Upper lobe of left lung (tissue), 4 donors: ENCODE measurements around the gene GSAP.

Source experiments
- EP300 ChIP-seq, 4 donors: sonication (generic); formaldehyde crosslinking; IDR thresholded peaks; one replicate each; pipeline ENCODE4 v1.5.1; 2017; ENCODE audit warnings: antibody characterized with exemption in 4 of 4, control low read depth in 2 of 4
- POLR2A ChIP-seq, 4 donors: fragments of 450-650 bp; IDR thresholded peaks; one replicate each; pipeline ENCODE4 v1.5.1; 2016 to 2017; ENCODE audit warnings: antibody characterized with exemption in 4 of 4, mild to moderate bottlenecking in 2 of 4
- POLR2AphosphoS5 ChIP-seq, 2 donors: sonication (generic); formaldehyde crosslinking; IDR thresholded peaks; one replicate each; pipeline ENCODE4 v1.5.1; 2017; ENCODE audit warnings: antibody characterized with exemption in 2 of 2
- TF ChIP-seq, protein P1 (sequence below), 6 experiments: fragments of 450-650 bp in 4 of 6; fragments of 200-600 bp in 2 of 6; sonication (generic) in 2 of 6; IDR thresholded peaks; one replicate each; pipeline ENCODE4 v1.5.1; 2016 to 2019; ENCODE audit warnings: antibody characterized with exemption in 6 of 6

- TF ChIP-seq EP300 (IDR thresholded peaks at IDR 0.05), result no peak
- TF ChIP-seq, protein P1, sequence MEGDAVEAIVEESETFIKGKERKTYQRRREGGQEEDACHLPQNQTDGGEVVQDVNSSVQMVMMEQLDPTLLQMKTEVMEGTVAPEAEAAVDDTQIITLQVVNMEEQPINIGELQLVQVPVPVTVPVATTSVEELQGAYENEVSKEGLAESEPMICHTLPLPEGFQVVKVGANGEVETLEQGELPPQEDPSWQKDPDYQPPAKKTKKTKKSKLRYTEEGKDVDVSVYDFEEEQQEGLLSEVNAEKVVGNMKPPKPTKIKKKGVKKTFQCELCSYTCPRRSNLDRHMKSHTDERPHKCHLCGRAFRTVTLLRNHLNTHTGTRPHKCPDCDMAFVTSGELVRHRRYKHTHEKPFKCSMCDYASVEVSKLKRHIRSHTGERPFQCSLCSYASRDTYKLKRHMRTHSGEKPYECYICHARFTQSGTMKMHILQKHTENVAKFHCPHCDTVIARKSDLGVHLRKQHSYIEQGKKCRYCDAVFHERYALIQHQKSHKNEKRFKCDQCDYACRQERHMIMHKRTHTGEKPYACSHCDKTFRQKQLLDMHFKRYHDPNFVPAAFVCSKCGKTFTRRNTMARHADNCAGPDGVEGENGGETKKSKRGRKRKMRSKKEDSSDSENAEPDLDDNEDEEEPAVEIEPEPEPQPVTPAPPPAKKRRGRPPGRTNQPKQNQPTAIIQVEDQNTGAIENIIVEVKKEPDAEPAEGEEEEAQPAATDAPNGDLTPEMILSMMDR (IDR thresholded peaks at IDR 0.05), result no peak
- TF ChIP-seq POLR2A (IDR thresholded peaks at IDR 0.05), result no peak
- no peak for TF ChIP-seq POLR2AphosphoS5 (IDR thresholded peaks at IDR 0.05)
Observed at GRCh38 chr7:77315182-77315591, 101.0 kb downstream of the GSAP start.
